ENCODE data around the gene PPP1CB.
"Not testable (repeated sequence)": the region's sequence is repeated elsewhere in the genome, so short reads cannot be mapped to it uniquely, and the experiment has no call there.

The PPP1CB gene

GRCh38 chr2:28778392-28778791 is 26.8 kb downstream of the PPP1CB start:
- no peak for DNase-seq (ENCODE audit: low read depth, low spot score)

- DNase-seq (ENCODE audit: low read depth, low spot score), result no peak
Measured at GRCh38 chr2:28779001-28779400, 27.4 kb downstream of the PPP1CB start.

GRCh38 chr2:28780496-28780895 is 28.9 kb downstream of the PPP1CB start:
- DNase-seq (ENCODE audit: low read depth, low spot score), result no peak

DNA sequence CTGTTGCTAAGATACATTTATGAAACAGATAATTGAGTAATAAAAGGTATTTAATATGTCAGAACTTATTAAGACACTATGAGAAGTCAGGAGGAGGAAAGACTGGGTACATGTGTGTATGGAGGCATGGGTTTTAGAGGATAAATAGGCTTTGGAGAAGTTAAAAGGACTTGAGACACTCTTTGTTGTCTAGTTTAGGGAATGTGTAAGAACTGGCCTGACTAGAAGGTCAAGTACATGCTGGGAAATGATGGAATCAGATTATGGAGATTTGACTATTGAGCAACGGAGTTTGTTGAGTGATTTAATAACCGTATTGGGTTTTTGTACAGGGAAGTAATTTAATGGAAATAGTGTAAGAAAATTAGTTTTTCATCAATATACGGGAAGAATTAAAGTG is 30.8 kb downstream of the PPP1CB start:
- no peak for DNase-seq (ENCODE audit: low read depth, low spot score)

GRCh38 chr2:28784570-28784969 is 32.9 kb downstream of the PPP1CB start:
- DNase-seq (ENCODE audit: low read depth, low spot score), result not testable (repeated sequence)

GRCh38 chr2:28796620-28797019 is 45.0 kb downstream of the PPP1CB start:
- no peak for DNase-seq (ENCODE audit: low read depth, low spot score)

- DNase-seq (ENCODE audit: low read depth, low spot score), result no peak
Measured at GRCh38 chr2:28801726-28802125, 50.1 kb downstream of the PPP1CB start.

DNA sequence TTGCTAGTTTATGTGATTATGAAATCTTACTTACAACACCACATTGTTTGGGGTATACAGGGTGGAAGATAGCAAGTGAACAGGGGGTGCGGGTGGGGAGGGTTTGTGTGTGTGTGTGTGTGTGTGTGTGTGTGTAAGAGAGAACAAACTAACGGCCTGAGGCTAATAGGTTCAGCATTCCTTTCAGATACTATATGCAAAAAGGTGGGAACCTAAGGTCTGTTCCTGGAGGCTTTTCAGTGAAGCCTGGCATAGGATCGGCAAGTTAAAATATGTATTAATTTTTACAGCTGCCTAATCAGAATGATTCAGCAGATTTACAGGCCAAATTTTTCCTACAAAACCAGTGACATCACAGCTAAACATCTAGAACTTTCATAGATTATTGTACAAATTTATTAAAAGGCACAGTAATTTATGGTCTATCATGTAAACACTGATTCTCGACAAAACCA is 51.4 kb downstream of the PPP1CB start:
- no peak for DNase-seq (ENCODE audit: low read depth, low spot score)

GRCh38 chr2:28809927-28810326 is 58.3 kb downstream of the PPP1CB start:
- DNase-seq (ENCODE audit: low read depth, low spot score), result no peak

- peak; percentile 4 for DNase-seq (ENCODE audit: low read depth, low spot score)
Measured at GRCh38 chr2:28810384-28811285, 59.0 kb downstream of the PPP1CB start, which contains the start of gene SPDYA. Gene SPDYA (plus strand): TSS chr2:28810834. CDS start chr2:28816015, 5,181 bp downstream.

- no peak for DNase-seq (ENCODE audit: low read depth, low spot score)
Measured at GRCh38 chr2:28818053-28818452, 66.4 kb downstream of the PPP1CB start.

GRCh38 chr2:28821295-28821958 is 69.8 kb downstream of the PPP1CB start:
- DNase-seq (ENCODE audit: low read depth, low spot score), result peak; percentile 27

DNA sequence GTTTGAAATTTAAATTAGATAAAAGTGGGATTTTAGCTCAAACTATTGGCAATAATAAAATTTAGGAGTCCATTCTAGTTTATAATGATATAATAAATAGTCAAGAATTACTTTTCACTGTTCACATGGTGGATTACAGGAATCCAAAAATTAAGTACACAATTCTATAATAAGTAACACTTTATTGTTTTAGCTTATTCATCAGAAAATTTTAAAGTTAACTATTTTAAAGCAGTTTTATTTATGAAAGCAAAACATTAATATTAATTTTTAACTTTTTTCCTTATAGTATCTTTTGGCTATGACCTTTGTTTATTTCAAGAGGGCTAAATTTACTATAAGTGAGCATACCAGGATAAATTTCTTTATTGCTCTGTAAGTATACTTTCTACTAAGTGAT is 70.4 kb downstream of the PPP1CB start:
- no peak for DNase-seq (ENCODE audit: low read depth, low spot score)

DNA sequence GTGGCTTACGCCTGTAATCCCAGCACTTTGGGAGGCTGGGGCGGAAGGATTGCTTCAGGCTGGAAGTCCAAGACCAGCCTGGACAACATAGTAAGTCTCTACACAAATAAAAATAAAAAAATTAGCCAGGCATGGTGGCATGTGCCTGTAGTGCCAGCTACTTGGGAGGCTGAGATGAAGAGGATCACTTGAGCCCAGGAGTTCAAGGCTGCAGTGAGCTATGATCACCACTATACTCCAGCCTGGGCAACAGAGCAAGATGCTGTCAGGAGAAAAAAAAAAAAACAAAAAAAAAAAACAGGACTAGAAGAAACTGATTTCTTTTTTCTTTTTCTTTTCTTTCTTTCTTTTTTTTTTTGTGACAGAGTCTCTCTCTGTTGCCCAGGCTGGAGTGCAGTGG is 72.6 kb downstream of the PPP1CB start:
- DNase-seq (ENCODE audit: low read depth, low spot score), result no peak

GRCh38 chr2:28824870-28825269 is 73.2 kb downstream of the PPP1CB start:
- no peak for DNase-seq (ENCODE audit: low read depth, low spot score)

DNA sequence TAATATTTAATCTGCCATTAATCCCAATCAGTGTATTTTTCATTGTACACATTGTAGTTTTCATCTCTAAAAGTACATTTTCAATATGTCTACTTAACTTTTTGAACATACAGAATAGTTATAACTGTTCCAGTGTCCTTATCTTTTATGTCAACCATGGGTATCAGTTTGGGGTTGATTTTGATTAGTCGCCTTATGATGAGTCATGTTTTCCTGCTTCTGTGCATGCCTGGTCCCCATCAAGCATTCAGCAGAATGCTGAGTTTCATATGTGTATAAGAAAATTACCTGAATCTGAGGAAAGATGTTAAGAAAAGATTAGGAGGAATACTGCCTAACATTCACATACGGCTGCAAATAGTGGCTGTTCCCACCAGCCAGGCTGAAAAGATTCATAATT is 76.8 kb downstream of the PPP1CB start:
- no peak for DNase-seq (ENCODE audit: low read depth, low spot score)

DNA sequence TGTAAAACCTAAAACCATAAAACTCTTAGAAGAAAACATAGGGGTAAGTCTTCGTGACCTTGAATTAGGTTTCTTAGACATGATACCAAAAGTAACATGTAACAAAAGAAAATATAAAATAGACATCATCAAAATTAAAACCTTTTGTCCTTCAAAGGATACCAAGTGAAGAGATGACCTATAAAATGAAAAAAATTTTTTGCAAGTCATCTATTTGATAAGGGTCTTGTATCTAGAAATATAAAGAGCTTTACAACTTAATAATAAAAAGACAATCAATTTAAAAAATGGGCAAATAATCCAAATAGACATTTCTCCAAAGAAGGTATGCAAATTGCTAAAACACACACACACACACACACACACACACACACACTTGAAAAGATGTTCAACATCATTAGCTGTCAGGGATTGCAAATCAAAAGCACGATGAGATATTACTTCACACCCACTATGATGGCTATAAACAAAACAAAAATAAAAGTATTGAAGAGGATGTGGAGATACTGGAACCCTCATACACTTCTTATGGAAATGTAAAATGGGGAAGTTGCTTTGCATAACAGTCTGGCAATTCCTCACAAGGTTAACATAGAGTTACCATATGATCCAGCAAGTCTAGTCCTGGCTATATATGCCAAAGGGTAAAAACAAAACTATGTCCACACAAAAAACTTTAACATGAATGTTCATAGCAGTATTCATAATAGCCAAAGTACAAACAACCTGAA is 82.3 kb downstream of the PPP1CB start:
- no peak for DNase-seq (ENCODE audit: low read depth, low spot score)

DNA sequence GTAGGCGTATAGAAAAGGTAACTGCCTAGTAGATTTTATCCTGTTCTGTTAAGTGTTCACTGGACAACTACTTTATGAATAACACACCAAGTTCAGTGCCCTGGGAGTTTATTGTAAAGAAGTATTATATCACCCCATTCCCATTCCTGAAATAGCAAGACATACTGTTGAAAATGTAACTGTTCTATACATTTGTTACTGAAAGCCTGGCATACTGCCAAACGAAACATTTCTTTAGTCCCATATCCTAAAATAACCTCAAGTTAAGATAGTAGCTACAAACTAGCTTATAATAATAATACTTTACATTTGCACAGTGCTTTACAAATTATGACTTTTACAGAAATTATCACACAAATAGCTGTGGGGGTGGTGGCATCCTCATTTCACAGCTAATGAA is 84.2 kb downstream of the PPP1CB start:
- DNase-seq (ENCODE audit: low read depth, low spot score), result no peak

DNA sequence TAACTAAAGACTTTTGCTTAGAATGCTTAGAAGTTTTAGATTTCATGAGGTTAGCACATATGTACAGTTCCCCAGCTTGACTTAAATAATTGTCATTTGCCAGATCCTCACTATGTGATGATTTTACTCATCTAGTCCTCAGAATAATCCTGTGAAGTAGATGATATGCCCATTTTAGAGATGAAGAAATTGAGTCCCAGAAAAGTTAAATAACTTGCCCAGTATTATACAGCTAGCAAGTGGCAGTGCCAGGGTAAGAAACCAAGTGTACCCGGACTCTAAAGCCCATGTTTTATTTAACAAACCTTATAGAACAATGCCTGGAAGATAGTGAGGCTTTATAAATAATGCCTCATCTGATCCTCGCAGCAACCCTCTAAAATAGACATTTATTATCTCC is 87.3 kb downstream of the PPP1CB start:
- no peak for DNase-seq (ENCODE audit: low read depth, low spot score)

DNA sequence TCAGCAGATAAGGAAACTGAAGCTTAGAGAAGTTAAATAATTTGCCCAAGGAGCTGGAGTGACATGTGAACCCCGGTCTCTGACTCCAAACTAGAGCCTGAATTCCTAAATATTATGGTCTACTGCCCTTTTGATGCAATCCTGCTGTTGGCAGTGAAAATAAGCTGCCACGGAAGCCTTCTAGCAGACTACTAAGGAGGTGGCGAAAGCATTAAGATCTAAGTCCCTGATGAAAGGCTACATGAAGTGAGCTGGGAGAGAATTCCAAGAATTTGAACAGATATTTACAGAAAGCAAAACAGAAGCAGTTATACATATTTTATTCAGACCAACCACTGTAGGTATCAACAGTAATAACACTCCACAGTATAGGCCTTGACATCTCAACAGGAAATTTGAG is 90.4 kb downstream of the PPP1CB start:
- no peak for DNase-seq (ENCODE audit: low read depth, low spot score)
